ENCODE data around the gene CCDC40.
"Not testable (repeated sequence)": the region's sequence is repeated elsewhere in the genome, so short reads cannot be mapped to it uniquely, and the experiment has no call there.

The CCDC40 gene

GRCh38 chr17:79993390-79994227 is 42.8 kb upstream of the CCDC40 start:
- TF ChIP-seq CTCF (conservative IDR thresholded peaks at IDR 0.05; ENCODE audit: low read depth): no peak
- DNase-seq (ENCODE audit: low spot score): peak; percentile 88
- ChIA-PET POLR2A (ENCODE audit: low non-redundant PET) (interaction anchor here (0.5 to 1.1 kb wide), 3 partner anchors 155 to 247 kb away, joined by 3 to 4 read pairs (median 3); partner anchors contain the start of gene CBX4), CTCF (interaction anchor here (0.5 to 1.4 kb wide), 7 partner anchors 15 to 998 kb away, joined by 3 to 5 read pairs (median 3); partner anchors contain the start of genes CBX4 and CHMP6)
- peak overlapping the region; percentile 86 for H3K27ac ChIP-seq

GRCh38 chr17:79994228-79994569 is 42.2 kb upstream of the CCDC40 start:
- not testable (repeated sequence) for DNase-seq (ENCODE audit: low spot score)
- ChIA-PET CTCF (interaction anchor here (0.5 to 1.1 kb wide), 3 partner anchors 78 to 998 kb away, joined by 3 to 5 read pairs (median 4); partner anchors contain the start of genes CBX4 and CHMP6), POLR2A (ENCODE audit: low non-redundant PET) (interaction anchor here (0.5 to 1.1 kb wide), 2 partner anchors 155 to 183 kb away, joined by 3 read pairs; partner anchors contain the start of gene CBX4)
- peak overlapping the region; percentile 86 for H3K27ac ChIP-seq

GRCh38 chr17:79994602-79995001 is 41.8 kb upstream of the CCDC40 start:
- H3K27ac ChIP-seq: peak overlapping the region; percentile 86
- POLR2A ChIA-PET (ENCODE audit: low non-redundant PET): no interaction called here
- no peak for TF ChIP-seq CTCF (conservative IDR thresholded peaks at IDR 0.05; ENCODE audit: low read depth)
- DNase-seq (ENCODE audit: low spot score): no peak
- CTCF ChIA-PET: interaction anchor here (0.5 to 1.1 kb wide), 3 partner anchors 79 to 997 kb away, joined by 3 to 5 read pairs (median 5); partner anchors contain the start of gene CHMP6

- POLR2A ChIA-PET (ENCODE audit: low non-redundant PET): no interaction called here
- no peak for TF ChIP-seq CTCF (conservative IDR thresholded peaks at IDR 0.05; ENCODE audit: low read depth)
- H3K27ac ChIP-seq: no peak overlapping the region
- CTCF ChIA-PET: interaction anchor here (0.6 to 0.8 kb wide), 2 partner anchors 254 to 367 kb away, joined by 4 to 5 read pairs; no protein-coding TSS in a partner anchor
- DNase-seq (ENCODE audit: low spot score): no peak
These were observed 40.7 kb upstream of the CCDC40 start for GRCh38 chr17:79995696-79996095.

- ChIA-PET POLR2A (ENCODE audit: low non-redundant PET) (no interaction called here), CTCF (interaction anchor here (0.6 to 1.0 kb wide), 3 partner anchors 9 to 21 kb away, joined by 3 to 6 read pairs (median 3); no protein-coding TSS in a partner anchor)
- TF ChIP-seq CTCF (conservative IDR thresholded peaks at IDR 0.05; ENCODE audit: low read depth): no peak
- DNase-seq (ENCODE audit: low spot score): no peak
- no peak overlapping the region for H3K27ac ChIP-seq
These were observed 40.2 kb upstream of the CCDC40 start for GRCh38 chr17:79996291-79996690.

- no peak for TF ChIP-seq CTCF (conservative IDR thresholded peaks at IDR 0.05; ENCODE audit: low read depth)
- DNase-seq (ENCODE audit: low spot score): no peak
- POLR2A ChIA-PET (ENCODE audit: low non-redundant PET): no interaction called here
- H3K27ac ChIP-seq: no peak overlapping the region
- CTCF ChIA-PET: interaction anchor here (0.6 to 1.0 kb wide), 6 partner anchors 8 to 223 kb away, joined by 3 to 6 read pairs (median 3); no protein-coding TSS in a partner anchor
These were observed 39.3 kb upstream of the CCDC40 start for GRCh38 chr17:79997011-79997660.

All from RWPE1 (cell line).